HG03045 (cell line): ENCODE data around the gene NMNAT1.
"Not testable (repeated sequence)": the region's sequence is repeated elsewhere in the genome, so short reads cannot be mapped to it uniquely, and the experiment has no call there.

Source experiments
- ATAC-seq: cut with Tn5 transposase; IDR thresholded peaks from one replicate; pipeline ENCODE4 v1.9.1; 2021; ENCODE audit warnings: mild to moderate bottlenecking, moderate library complexity; ENCODE audit not compliant: unreplicated experiment

NMNAT1 gene

DNA sequence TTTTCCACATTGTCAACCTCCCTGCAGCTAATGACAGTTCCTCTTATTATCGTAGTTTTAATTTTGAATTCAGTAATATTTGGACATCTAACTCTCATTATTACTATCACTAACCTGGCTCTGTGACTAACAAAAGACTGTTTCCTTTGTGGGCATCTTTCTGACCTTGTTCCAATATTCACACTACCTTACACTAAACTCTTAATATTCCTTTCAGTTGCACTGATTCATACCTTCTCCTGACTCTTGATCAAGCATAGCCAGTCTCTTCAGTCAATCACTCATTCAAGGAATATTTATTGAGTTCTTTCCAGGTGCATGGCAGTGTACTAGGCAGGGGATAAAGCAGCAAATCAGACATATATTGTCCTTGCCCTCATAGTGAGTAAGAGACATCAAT lies 25.4 kb upstream of the NMNAT1 start:
- no peak for ATAC-seq

DNA sequence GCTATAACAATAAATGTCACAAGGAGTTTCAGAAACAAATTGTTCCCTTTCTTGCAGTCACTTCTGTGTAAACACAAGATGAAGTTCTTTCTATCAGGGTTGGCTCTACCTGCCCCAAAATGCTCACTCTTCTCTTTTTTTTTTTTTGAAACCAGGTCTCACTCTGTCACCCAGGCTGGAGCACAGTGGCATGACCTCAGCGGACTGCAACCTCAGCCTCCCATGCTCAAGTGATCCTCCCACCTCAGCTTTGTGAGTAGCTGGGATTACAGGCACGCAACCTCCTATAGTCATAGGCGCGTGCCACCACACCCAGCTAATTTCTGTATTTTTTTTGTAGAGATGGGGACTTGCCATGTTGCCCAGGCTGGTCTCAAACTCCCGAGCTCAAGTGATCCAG lies 22.7 kb upstream of the NMNAT1 start:
- ATAC-seq = no peak

DNA sequence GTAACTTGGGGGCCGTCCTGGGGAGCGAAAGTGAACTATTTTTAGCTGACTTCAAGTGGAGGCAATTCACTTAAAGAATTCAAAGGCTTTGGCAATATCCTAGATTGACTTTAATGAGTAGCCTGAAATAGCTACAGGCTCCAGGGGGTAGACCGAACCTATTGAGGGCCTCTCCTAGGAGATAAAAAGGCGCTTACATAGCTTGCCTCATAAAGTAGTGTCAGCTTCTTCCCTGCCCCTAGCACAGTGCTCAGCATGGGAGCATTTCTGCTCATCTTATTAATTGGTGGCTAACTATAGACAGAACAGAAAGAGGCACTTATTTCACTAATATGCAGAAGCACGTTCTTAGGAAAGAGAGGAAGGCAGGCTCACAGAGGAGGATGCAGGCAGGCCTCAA lies 20.9 kb upstream of the NMNAT1 start:
- no peak for ATAC-seq

DNA sequence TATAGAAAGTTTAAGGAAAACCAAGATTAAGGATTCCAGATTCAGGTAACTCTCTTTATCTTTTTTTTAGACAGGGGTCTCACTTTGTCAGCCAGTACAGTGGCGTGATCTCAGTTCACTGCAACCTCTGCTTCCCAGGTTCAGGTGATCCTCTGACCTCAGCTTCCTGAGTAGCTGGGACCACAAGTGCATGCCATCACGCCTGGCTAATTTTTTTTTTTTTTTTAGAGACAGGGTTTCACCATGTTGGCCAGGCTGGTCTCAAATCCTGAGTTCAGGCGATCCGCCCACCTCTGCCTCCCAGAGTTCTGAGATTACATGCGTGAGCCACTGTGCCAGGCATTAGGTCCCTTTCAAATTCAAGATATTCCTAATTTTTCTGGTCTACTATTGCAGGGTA lies 16.0 kb upstream of the NMNAT1 start:
- ATAC-seq = no peak

DNA sequence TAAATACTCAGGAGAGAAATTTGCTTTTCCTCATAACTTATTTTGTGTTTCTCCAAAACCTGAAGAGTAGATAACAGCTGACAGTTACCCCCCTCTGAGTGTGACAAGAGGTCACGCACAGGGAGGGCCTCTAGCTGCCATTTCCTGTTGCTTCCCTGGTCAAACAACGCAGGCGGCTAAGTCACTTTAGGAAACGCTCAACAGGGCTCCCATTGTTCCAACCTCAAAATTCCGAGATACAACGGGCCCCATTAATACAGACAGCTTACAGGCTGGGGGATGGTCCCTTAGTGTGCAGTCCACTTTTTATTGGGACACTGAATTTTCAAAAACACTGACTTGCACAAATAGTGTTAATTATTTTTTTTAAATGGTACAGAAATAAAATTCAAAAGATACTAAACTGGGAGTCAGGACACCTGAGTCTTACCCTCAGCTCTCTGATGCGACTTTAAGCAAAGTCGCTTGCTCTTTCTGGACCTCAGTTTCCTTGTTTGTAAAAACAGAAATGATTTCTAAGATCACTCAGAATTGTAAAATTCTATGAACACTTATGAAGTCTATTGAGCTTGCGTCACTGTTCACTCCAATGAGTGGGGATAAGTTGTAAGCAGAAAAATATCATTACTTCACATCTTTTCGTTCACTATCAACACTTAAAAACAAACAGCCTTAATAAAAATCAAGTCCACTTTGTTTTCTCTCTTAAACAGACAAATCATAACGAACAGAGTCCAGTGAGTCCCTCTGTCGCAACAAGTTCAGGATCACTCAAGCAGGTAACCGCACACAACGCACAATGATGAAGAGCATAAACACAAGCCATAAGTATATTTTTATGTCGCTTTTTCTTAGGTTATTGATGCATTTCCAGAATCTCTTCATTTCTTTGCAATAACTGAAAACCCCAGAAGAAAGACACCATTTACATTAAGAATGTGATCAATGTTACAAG lies 13.6 kb upstream of the NMNAT1 start:
- no peak for ATAC-seq

DNA sequence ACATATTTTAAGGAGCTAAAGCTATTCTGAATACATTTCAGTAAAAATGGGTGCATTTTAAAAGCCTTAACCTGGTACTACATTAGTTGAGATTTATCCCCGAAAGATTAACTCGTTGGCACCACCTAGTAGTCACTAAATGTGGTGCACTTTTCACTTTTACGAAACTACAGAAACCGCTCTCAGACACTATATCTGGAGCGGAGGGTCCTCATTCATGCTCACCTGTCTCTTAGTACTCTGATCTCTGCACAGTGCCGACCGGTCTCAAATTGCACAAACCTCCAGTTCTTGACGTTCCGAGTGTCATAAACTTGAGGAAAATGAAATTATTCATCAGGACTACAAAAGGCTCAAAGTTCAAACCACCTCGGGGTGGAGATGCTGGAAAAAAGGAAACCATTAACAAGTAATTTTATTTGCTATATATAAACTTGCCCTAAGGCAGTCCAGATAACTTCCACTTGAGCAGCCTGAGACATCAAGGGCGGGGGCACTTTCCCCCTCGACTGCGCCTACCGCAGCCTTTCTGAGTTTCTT lies 806 bp upstream of the NMNAT1 start:
- no peak for ATAC-seq

DNA sequence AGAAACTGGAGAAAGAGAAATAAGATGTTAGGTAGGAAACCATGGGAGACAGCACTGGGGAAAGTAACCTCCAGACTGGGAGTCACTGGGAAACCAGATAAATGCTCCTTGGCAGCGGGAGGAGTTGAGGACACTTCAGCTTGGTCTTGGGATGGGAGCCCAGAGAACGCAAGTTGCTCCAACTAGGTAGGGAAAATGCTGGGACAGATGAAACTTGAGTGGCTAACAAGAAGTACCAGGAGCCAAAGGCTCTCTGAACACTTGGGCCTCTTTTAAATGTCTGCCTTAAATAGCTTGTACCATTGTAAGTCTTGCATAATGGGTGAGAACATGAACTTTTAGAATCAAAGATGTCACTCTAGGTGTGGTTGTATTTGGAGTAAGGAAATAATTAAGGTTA lies 3.0 kb downstream of the NMNAT1 start:
- no peak for ATAC-seq

DNA sequence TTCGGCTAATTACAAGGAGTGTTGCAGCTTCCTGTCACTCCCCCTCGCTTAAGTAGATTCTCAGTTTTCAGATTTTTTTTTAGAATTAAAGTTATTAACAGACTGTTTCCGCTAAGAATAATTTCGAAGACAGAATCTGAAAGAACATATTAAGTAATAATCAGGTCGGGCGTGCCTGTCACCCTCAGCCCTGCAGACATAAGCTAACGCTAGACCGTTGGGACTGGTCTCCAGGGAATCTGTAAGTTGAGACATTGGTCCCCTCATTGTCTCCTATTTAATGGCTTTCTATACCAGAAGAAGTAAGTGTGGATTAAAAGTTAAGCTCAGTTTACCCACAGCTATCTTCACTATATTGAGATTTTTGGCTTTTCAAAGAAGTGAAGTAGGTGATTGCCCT lies 14.5 kb downstream of the NMNAT1 start:
- no peak for ATAC-seq

DNA sequence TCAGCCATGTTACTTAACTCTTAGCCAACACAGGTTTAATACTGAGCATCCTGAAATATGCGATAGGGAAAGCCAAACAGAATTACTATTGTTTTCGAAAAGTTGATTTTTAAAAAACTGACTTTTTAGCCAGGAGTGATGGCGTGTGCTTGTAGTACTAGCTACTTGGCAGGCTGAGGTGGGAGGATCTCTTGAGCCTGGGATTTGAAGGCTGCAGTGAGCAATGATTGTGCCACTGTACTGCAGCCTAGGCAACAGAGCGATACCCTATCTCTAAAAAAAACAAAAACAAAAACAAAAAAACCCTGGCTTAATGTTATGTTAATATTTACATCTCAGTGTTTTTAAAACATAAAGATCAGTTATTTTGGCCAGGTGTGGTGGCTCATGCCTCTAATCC lies 16.7 kb downstream of the NMNAT1 start:
- ATAC-seq = no peak

DNA sequence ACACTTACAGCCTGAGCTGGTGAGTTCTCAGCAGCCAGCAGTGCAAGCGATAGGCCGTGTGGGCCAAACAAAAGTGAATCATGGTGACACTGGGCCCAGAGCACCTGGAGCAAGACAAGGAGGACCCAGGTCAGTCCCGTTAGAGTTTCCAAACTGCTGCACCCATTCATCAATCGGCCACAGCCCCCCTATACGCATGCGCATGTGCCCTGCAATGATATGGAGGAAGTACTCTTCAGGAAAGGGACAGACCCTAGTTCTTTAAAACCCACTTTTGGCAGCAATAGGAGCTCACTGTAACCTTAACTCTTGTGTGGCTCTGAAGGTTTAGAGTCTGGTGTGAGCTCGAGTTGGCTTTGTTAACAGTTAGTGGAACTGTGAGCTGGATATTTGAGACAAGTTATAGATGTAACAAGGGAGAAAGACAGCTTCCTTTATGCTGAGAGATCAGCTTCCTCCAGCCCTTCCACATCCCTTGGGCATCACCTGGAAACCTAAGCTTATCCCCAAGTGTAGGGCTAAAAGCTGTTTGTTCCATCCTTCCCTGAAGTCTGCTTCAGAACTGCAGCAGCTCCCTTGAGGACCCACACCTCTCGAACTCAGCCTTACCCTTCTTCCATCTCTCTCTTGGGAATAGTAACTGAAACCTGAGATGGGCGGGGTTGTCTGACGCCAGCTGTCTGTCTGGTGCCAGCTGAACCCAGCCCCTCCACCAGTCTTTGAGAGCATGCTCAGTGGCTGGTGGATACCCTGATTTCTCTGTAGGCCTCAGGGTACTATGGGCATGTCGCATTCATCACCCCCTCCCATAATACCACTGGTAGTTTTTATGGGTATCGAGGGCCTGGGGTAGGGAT lies 17.7 kb downstream of the NMNAT1 start:
- no peak for ATAC-seq

DNA sequence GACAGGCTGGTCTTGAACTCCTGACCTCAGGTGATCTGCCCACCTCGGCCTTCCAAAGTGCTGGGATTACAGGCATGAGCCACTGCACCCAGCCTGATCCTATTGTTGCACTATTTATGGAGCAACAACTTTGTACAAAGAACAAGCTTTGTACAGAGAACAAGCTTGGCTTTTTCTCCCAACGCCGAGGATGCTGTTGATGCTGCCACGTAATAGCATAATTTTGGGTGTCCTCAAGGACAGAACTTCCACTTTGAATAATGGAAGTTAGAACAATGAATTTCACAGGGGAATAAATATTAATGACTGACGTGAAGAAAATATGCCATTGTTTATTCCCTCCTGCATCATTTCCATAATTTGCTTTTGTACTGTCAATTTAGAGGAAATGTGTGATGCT lies 41.0 kb downstream of the NMNAT1 start:
- ATAC-seq = no peak

DNA sequence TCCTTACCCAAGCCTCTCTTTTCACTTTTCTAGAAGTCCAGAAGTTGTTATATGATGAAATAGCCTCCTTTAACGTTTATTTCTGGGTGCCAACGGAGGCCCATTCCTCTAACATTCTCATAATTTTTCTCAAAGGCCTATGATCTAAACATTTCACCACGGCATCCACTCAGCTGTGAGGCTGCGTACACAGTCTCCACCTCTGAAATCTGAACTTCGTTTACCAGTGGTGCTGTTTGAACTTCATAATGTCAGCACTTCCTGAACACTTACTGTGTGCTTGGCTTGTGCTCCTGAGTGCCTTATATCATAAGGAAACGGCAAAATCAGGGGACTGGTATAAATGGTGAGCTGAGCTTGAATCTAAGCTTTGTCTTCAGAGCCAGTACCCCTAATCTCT lies 41.7 kb downstream of the NMNAT1 start:
- ATAC-seq = no peak

DNA sequence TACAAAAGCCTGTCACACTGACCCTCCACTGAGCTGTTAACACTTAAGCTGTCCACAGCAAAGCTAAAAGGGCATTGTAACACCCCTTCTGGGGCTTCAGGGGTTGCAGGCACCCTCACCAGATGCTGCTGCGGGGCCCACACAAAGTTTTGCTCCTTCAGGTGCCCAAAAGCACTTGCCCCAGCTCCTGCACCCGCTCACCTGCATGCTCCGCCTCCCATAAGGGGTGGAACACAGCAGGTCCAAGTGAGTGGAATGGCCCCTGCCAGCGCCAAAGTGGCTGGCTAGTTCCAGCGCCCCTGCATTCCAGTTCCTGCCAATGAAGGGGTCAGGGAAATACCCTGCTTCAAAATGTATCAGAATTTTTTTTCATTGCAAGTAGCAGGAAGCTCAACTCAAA lies 46.5 kb downstream of the NMNAT1 start:
- no peak for ATAC-seq

DNA sequence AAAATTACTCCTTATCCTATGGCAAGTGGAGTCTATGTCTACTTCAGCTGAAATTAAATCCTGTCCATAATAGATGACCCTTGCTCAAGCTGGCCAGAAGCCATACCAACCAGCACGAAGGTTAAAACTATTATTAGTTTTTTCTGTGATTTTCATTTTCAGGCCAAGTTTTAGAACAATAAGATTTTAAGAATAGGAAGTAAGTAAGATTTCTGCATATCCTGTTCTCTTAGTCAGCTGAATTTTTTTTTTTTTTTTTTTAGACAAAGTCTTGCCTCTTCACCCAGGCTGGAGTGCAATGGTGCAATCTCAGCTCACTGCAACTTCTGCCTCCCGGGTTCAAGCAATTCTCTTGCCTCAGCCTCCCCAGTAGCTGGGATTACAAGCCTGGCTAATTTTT lies 47.7 kb downstream of the NMNAT1 start:
- no peak for ATAC-seq

DNA sequence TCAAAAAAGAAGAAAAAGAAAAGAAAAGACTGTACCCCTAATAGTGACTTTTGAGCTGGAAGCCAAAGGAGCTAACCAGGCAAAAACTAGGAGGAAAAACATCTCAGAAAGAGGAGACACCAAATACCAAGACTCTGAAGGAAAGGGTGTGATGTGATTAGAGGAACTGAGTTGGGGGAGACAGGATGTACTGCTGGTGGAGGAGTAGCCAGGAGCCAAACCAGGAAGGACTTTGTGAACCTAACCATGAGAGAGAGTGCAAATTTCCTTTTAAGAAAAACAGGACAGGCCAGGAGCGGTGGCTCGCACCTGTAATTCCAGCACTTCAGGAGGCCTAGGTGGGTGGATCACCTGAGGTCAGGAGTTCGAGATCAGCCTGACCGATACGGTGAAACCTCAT lies 49.6 kb downstream of the NMNAT1 start:
- ATAC-seq = no peak

DNA sequence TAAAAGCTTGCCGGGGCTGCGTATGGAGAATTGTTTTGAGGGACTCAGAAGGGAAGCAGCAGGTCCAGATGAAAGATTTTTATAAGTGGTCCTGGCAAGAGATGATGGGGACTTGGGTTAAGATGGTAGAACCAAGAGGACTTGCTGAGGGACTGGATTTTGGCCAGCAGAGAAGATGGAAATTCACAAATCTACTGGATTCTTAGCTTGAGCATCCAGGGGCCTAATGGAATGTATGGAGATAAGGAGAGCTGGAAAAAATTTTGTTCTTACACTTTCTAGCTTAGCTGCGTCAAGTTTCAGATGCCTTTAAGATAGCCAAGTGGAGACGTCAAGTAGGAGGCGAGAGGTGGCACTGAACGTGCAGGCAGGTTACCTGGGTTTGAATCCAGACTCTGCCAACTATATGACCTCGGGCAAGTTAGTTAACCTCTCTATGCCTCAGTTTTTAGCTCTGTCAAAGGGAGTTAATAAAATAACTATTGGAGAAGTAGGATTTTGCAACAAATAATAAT lies 50.3 kb downstream of the NMNAT1 start:
- ATAC-seq = no peak

DNA sequence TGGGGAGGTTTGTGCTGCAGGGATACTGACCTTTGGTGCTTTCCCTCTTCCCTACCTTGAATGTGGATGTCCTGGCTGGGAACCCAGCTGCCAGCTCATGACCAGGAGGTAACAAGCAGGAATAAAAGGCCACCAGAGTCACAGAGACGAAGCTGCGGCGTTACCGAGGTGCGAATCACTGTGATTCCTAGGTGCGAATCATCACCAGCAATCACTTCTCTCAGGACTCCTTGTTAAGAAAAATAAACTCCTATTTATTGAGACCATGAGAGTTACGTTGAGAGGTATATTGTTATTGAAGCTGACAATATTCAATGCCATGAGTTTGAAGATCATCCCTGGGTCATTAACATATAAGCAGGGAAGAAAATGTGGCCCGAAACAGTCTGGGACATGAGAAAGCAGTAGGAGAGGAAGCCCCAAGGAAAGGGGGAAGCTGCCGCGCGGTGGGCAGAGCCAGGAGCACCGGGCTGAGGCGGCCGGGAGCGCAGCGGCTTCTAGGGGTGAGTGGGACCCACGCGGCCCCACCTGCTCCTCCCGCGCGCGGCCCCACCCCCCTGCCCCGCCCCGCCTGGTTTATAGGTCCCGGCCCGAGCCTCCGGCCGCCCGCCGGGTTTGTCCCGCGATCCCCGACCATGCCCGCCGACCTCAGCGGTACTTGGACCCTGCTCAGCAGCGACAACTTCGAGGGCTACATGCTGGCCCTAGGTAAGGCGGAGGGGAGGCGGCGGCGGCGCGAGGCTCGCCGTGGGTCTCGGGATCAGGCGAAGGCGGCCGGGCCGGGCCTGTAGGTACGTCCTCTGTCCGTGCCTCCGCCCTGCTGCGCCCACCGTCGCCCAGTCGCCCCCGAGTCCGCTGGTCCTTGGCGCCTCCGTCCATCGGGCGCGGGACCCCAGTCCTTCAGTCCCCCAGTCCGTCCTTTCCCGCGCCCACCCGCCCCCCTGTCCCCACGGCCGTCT lies 53.6 kb downstream of the NMNAT1 start, which contains the start of gene RBP7:
Gene RBP7 (plus strand): TSS at position 605 of the 959 bp plus-strand sequence. CDS start 31 bp downstream, at position 636.
- ATAC-seq = no peak

DNA sequence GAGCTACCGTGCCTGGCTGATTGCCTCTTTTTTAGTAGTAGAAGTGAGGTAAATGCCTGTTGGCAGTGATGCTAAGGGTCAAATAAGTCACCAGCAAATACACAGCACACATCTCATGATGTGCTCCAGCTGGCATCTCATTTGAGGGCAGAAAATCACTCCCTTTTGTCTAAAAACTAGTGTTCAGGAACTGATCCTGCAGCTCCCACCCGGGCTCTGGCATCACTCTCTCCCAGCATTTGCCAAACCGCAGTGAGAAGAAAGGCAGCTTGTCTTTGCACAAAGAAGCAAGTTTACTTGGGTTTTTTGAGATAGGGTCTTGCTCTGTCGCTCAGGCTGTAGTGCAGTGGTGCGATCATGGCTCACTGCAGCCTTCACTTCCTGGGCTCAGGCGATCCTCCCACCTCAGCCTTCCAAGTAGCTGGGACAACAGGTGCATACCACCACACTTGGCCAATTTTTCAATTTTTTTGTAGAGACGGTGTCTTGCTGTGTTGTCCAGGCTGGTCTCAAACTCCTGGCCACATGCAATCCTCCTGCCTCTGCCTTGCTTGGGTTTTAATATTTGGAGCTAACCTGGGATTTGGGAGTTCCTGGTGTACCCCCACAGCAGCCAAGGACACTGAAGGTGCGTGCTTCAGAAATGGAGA lies 57.9 kb downstream of the NMNAT1 start:
- no peak for ATAC-seq

DNA sequence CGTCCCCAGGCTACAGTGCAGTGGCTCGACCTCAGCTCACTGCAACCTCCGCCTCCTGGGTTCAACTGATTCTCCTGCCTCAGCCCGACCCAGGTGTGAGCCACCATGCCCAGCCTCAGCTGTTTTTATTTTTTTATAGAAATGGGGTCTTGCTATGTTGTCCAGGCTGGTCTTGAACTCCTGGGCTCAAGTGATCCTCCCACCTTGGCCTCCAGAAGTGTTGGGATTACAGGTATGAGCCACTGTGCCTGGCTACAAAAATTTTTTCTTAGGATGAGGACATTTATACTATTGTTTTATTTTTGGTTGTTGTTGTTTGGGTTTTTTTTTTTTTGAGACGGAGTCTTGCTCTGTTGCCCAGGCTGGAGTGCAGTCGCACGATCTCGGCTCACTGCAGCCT lies 62.0 kb downstream of the NMNAT1 start:
- ATAC-seq = not testable (repeated sequence)

DNA sequence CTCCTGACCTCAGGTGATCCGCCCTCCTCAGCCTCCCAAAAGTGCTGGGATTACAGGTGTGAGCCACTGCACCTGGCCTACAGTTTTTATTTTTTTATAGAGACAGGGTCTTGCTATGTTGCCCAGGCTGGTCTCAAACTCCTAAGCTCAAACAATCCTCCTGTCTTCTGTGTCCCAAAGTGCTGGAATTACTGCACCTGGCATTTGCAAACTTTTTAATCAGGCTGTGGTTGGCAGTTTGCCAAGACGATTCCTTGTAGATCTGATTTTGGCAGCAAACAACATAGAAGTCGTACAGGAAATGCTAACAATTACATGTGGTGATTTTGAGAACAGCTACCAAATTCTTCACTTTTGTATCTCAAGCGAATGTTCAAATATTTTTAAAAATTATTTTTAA lies 63.9 kb downstream of the NMNAT1 start:
- no peak for ATAC-seq
